SH-SY5Y (cell line): ENCODE measurements around the gene STUB1.

ENCODE experiments used
- GATA2 ChIP-seq: IDR thresholded peaks from 2 replicates; pipeline ENCODE4 v1.6.1; 2011; ENCODE audit warnings: mild to moderate bottlenecking, low read depth, low read length
- GATA3 ChIP-seq: IDR thresholded peaks from 2 replicates; pipeline ENCODE4 v1.6.1; 2011; ENCODE audit warnings: low read depth, mild to moderate bottlenecking, low read length, moderate library complexity

STUB1 gene

GRCh38 chr16:638836-639235 lies 41.4 kb upstream of the STUB1 start:
- no peak for TF ChIP-seq GATA2
- no peak for TF ChIP-seq GATA3

GRCh38 chr16:640614-641013 lies 39.6 kb upstream of the STUB1 start:
- no peak for TF ChIP-seq GATA3
- no peak for TF ChIP-seq GATA2

GRCh38 chr16:641326-642188 lies 38.7 kb upstream of the STUB1 start, which contains the start of gene MCRIP2:
Gene MCRIP2, plus strand, starts transcription at chr16:641828. Its CDS starts 164 bp downstream, at chr16:641992.
- TF ChIP-seq GATA2, result no peak
- no peak for TF ChIP-seq GATA3

GRCh38 chr16:642189-643049 lies 37.8 kb upstream of the STUB1 start:
- TF ChIP-seq GATA2, result no peak
- no peak for TF ChIP-seq GATA3

- TF ChIP-seq GATA3 (no peak), GATA2 (no peak)
These were observed 37.2 kb upstream of the STUB1 start for GRCh38 chr16:643050-643368.

GRCh38 chr16:644556-644955 lies 35.7 kb upstream of the STUB1 start:
- TF ChIP-seq GATA3, result no peak

GRCh38 chr16:645852-646678 lies 34.1 kb upstream of the STUB1 start:
- TF ChIP-seq GATA3 (no peak), GATA2 (no peak)

GRCh38 chr16:646679-647172 lies 33.5 kb upstream of the STUB1 start:
- TF ChIP-seq GATA2 (no peak), GATA3 (no peak)

GRCh38 chr16:647173-647902 lies 32.9 kb upstream of the STUB1 start:
- TF ChIP-seq GATA2 (no peak), GATA3 (no peak)

GRCh38 chr16:648071-648780 lies 32.0 kb upstream of the STUB1 start:
- TF ChIP-seq GATA3 (no peak), GATA2 (no peak)

GRCh38 chr16:648781-649589 lies 31.2 kb upstream of the STUB1 start, which contains the start of gene WDR90:
Gene WDR90, plus strand, starts transcription at chr16:649365. Its CDS starts 52 bp downstream, at chr16:649417.
- no peak for TF ChIP-seq GATA3
- TF ChIP-seq GATA2, result no peak

- no peak for TF ChIP-seq GATA3
- TF ChIP-seq GATA2, result no peak
These were observed 30.6 kb upstream of the STUB1 start for GRCh38 chr16:649631-650030.

GRCh38 chr16:651844-652243 lies 28.4 kb upstream of the STUB1 start:
- no peak for TF ChIP-seq GATA2
- TF ChIP-seq GATA3, result no peak
